CD4-positive, alpha-beta T cell (primary cell): ENCODE results near the gene NRXN3. TPM values are rescaled to one million over a fixed set of nuclear protein-coding genes. Genes with fewer than 3 reads are reported as not detected.

Experiments used
- ATAC-seq: fragments of 200-7000 bp; cut with Tn5 transposase; one replicate; pipeline ENCODE4 v1.10.0; 2022; ENCODE audit warnings: mild to moderate bottlenecking; ENCODE audit not compliant: poor library complexity
- CTCF ChIA-PET: fragments of 350-600 bp; sonication (Branson Sonifier 250); formaldehyde crosslinking; loops from one replicate; lab custom pipeline; 2021; ENCODE audit warnings: antibody characterized with exemption, inconsistent platforms; lab: Charles Lee
- POLR2A ChIA-PET: fragments of 350-600 bp; sonication (Branson Sonifier 250); formaldehyde crosslinking; loops from one replicate; lab custom pipeline; 2021; ENCODE audit warnings: antibody characterized with exemption, inconsistent platforms; lab: Charles Lee
- DNase-seq, 14 experiments: peaks; one replicate each; pipeline ENCODE4 v3.0.0-alpha.2; 2013 to 2020; ENCODE audit warnings: mixed read lengths in 2 of 14
- H3K27ac ChIP-seq, 2 donors: one replicate each; pipeline versions ENCODE4 v1.5.1 to v1.7.0; 2013; ENCODE audit warnings: low read length in 2 of 2, low read depth in 1 of 2, mild to moderate bottlenecking in 1 of 2
- H3K27me3 ChIP-seq, 2 experiments: 1 replicate in 1 of 2; 2 replicates in 1 of 2; pipeline versions ENCODE4 v1.6.1 to v1.7.0; 2013; ENCODE audit warnings: low read length in 2 of 2, control low read depth in 1 of 2, mild to moderate bottlenecking in 1 of 2, moderate library complexity in 1 of 2; ENCODE audit not compliant: insufficient read depth in 2 of 2, control insufficient read depth in 1 of 2
- H3K36me3 ChIP-seq: one replicate; pipeline ENCODE4 v1.6.1; 2013; ENCODE audit warnings: low read length, control low read depth; ENCODE audit not compliant: insufficient read depth
- H3K4me1 ChIP-seq: one replicate; pipeline ENCODE4 v1.6.1; 2013; ENCODE audit warnings: low read length, control low read depth; ENCODE audit not compliant: insufficient read depth
- H3K4me3 ChIP-seq: one replicate; pipeline ENCODE4 v1.5.1; 2013; ENCODE audit warnings: mild to moderate bottlenecking, low read length, moderate library complexity
- H3K9me3 ChIP-seq, 2 experiments: 1 replicate in 1 of 2; 2 replicates in 1 of 2; pipeline versions ENCODE4 v1.6.1 to v1.7.0; 2013; ENCODE audit warnings: low read length in 2 of 2, mild to moderate bottlenecking in 2 of 2, control low read depth in 1 of 2, moderate library complexity in 1 of 2; ENCODE audit not compliant: control insufficient read depth in 1 of 2, insufficient read depth in 1 of 2
- H3K27ac Mint-ChIP-seq: one replicate; pipeline ENCODE4 v1.8.0; 2020; ENCODE audit warnings: mixed read lengths
- H3K27me3 Mint-ChIP-seq: one replicate; pipeline ENCODE4 v1.8.0; 2021; ENCODE audit warnings: mixed read lengths
- H3K36me3 Mint-ChIP-seq: one replicate; pipeline ENCODE4 v1.8.0; 2021; ENCODE audit warnings: low read depth, mixed read lengths
- H3K4me1 Mint-ChIP-seq: one replicate; pipeline ENCODE4 v1.8.0; 2021; ENCODE audit warnings: low read depth, mixed read lengths
- H3K4me3 Mint-ChIP-seq: one replicate; pipeline ENCODE4 v1.8.0; 2020; ENCODE audit warnings: mild to moderate bottlenecking, mixed read lengths
- H3K9me3 Mint-ChIP-seq: one replicate; pipeline ENCODE4 v1.8.0; 2020; ENCODE audit warnings: mixed read lengths
- CTCF ChIP-seq: fragments of 200-600 bp; IDR thresholded peaks from one replicate; pipeline ENCODE4 v1.8.0; 2022; ENCODE audit warnings: antibody characterized with exemption, mild to moderate bottlenecking
- intact Hi-C, 2 experiments: fragments of 100-400 bp; cut with DNase I in 1 of 2; cut with micrococcal nuclease in 1 of 2; formaldehyde crosslinking; loops; one replicate each; pipeline versions ENCODE4 v1.15.1 to v1.9.0; 2023 to 2025; cut with DNase I, micrococcal nuclease
- total RNA-seq, 174 experiments: library from RNA in 2 of 174; stranded (reverse) in 2 of 174; gene quantifications; one replicate each; pipeline ENCODE4 v1.2.3 and lab custom pipeline; 2021 to 2026

Gene NRXN3
- total RNA-seq, 2 experiments from 2014 or later = not detected

DNA sequence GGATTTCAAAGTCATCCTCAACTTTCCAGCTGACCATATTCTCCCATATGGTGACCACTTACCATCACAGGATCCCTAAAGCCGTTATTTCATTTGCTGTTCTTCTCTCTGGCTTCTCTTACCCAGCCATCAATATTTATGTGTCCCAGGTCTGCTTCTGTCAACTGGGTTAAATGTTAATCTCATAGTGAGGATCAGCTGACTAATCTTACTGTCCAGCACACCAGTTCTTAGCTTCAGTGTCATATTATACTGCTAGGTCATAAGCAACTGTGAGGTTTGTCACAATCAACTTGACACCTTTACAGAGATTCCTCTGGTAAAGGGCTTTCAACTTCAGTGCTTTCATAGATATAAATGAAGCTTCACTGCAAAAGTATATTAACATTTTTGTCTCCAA is 1746.7 kb downstream of the NRXN3 start:
- no peak overlapping the region for H3K27ac Mint-ChIP-seq

More for the DNA sequence above, 1746.7 kb downstream of the NRXN3 start:
- no peak for TF ChIP-seq CTCF
- Histone ChIP-seq H3K9me3 (peaks cover 4 to 11% of the 10 kb centered on the region in 2 experiments), H3K36me3 (no peaks in the 10 kb centered on the region), H3K4me1 (no peaks in the 10 kb centered on the region), H3K27ac (no peak overlapping the region), H3K27me3 (no peaks in the 10 kb centered on the region), H3K4me3 (no peak overlapping the region)
- Mint-ChIP-seq H3K4me1 (no peaks in the 10 kb centered on the region), H3K36me3 (no peaks in the 10 kb centered on the region), H3K27me3 (no peaks in the 10 kb centered on the region), H3K9me3 (peaks cover 20% of the 10 kb centered on the region), H3K4me3 (no peak overlapping the region)
- ATAC-seq (no peak), DNase-seq (no peak)
- ChIA-PET CTCF (no interaction called here), POLR2A (no interaction called here)
- intact Hi-C loops = no loop called here
